ENCODE results near the gene PDE6A. TPM values are rescaled to one million over a fixed set of nuclear protein-coding genes. Genes with fewer than 3 reads are reported as not detected.
A peak's percentile ranks its signal among the peaks of the same experiment; 100 is the strongest.

Gene PDE6A
- total and polyA plus RNA-seq, 9 of the 15 experiments (the other 6 are each of a cell fraction or from before 2014, with no cell fraction given) = 0.01 to 0.04 (median 0.01) TPM; not detected in 6

DNA sequence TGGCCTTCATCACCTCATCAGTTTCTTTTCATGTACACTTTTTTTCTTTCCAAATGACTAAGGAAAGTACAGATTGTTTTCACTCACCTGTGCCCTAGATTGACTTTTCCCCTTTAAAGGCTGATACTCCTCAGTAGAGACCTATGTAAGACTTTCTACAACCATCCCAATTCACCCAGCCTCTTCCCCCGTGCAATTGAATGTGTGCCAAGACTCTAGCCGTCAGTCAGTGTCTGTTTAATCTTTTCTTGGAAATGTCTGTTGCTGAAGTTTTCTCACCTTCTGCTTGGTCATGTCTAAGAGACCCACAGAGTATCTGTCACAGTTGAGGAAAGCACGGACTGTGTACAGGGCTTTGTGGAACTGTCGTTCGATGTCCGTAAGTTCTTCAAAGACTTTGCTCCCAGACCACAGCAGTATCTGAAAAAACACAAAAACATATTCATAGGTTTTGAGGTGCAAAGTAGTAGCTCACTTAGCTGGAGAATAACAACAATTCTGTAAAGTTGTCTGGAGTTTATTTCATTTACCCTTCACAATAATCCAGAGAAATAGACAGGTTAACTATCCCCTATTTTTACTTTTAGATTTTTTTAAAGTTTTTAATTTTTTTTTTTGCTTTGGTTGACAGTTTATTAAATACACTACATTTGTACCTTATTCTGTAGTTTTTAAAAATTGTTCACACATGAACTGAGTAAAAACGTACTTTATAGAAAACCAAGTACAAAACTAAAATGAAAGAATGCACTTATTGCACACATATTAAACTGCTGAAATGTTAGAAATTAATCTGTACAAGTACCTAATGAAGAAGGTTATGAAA is 13.6 kb downstream of the PDE6A start (continued):
- TF ChIP-seq, protein P1, sequence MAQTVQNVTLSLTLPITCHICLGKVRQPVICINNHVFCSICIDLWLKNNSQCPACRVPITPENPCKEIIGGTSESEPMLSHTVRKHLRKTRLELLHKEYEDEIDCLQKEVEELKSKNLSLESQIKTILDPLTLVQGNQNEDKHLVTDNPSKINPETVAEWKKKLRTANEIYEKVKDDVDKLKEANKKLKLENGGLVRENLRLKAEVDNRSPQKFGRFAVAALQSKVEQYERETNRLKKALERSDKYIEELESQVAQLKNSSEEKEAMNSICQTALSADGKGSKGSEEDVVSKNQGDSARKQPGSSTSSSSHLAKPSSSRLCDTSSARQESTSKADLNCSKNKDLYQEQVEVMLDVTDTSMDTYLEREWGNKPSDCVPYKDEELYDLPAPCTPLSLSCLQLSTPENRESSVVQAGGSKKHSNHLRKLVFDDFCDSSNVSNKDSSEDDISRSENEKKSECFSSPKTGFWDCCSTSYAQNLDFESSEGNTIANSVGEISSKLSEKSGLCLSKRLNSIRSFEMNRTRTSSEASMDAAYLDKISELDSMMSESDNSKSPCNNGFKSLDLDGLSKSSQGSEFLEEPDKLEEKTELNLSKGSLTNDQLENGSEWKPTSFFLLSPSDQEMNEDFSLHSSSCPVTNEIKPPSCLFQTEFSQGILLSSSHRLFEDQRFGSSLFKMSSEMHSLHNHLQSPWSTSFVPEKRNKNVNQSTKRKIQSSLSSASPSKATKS (CRISPR knock-in tag; IDR thresholded peaks at IDR 0.05) = no peak
- TF ChIP-seq MXI1 (IDR thresholded peaks at IDR 0.05; ENCODE audit: low read depth, low read length) (no peak), ZKSCAN3 (CRISPR knock-in tag; IDR thresholded peaks at IDR 0.05) (no peak), NR2C1 (IDR thresholded peaks at IDR 0.05) (0 out of 2 replicates have a peak, but pooled peaks have one; percentile 1), NR2C1 (tag; IDR thresholded peaks at IDR 0.05) (no peak), CCAR2 (IDR thresholded peaks at IDR 0.05; ENCODE audit: low read depth, low read length) (no peak), ZNF175 (CRISPR knock-in tag; IDR thresholded peaks at IDR 0.05; ENCODE audit: low read depth) (no peak), SRSF7 (optimal IDR thresholded peaks at IDR 0.05; ENCODE audit: low read depth, low read length) (no peak), PHB2 (IDR thresholded peaks at IDR 0.05; ENCODE audit: low read depth) (no peak), CAMTA2 (CRISPR knock-in tag; conservative IDR thresholded peaks at IDR 0.05) (no peak), NRF1 (conservative IDR thresholded peaks at IDR 0.05 in 1 of 2, IDR thresholded peaks at IDR 0.05 in 1 of 2) (no peak; a peak in 1 of 4 replicates)
- TF ChIP-seq, protein P2, sequence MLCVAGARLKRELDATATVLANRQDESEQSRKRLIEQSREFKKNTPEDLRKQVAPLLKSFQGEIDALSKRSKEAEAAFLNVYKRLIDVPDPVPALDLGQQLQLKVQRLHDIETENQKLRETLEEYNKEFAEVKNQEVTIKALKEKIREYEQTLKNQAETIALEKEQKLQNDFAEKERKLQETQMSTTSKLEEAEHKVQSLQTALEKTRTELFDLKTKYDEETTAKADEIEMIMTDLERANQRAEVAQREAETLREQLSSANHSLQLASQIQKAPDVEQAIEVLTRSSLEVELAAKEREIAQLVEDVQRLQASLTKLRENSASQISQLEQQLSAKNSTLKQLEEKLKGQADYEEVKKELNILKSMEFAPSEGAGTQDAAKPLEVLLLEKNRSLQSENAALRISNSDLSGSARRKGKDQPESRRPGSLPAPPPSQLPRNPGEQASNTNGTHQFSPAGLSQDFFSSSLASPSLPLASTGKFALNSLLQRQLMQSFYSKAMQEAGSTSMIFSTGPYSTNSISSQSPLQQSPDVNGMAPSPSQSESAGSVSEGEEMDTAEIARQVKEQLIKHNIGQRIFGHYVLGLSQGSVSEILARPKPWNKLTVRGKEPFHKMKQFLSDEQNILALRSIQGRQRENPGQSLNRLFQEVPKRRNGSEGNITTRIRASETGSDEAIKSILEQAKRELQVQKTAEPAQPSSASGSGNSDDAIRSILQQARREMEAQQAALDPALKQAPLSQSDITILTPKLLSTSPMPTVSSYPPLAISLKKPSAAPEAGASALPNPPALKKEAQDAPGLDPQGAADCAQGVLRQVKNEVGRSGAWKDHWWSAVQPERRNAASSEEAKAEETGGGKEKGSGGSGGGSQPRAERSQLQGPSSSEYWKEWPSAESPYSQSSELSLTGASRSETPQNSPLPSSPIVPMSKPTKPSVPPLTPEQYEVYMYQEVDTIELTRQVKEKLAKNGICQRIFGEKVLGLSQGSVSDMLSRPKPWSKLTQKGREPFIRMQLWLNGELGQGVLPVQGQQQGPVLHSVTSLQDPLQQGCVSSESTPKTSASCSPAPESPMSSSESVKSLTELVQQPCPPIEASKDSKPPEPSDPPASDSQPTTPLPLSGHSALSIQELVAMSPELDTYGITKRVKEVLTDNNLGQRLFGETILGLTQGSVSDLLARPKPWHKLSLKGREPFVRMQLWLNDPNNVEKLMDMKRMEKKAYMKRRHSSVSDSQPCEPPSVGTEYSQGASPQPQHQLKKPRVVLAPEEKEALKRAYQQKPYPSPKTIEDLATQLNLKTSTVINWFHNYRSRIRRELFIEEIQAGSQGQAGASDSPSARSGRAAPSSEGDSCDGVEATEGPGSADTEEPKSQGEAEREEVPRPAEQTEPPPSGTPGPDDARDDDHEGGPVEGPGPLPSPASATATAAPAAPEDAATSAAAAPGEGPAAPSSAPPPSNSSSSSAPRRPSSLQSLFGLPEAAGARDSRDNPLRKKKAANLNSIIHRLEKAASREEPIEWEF (CRISPR knock-in tag; IDR thresholded peaks at IDR 0.05) = no peak
- TF ChIP-seq, protein P3, sequence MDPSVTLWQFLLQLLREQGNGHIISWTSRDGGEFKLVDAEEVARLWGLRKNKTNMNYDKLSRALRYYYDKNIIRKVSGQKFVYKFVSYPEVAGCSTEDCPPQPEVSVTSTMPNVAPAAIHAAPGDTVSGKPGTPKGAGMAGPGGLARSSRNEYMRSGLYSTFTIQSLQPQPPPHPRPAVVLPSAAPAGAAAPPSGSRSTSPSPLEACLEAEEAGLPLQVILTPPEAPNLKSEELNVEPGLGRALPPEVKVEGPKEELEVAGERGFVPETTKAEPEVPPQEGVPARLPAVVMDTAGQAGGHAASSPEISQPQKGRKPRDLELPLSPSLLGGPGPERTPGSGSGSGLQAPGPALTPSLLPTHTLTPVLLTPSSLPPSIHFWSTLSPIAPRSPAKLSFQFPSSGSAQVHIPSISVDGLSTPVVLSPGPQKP (CRISPR knock-in tag; IDR thresholded peaks at IDR 0.05) = no peak
- TF ChIP-seq, protein P4, sequence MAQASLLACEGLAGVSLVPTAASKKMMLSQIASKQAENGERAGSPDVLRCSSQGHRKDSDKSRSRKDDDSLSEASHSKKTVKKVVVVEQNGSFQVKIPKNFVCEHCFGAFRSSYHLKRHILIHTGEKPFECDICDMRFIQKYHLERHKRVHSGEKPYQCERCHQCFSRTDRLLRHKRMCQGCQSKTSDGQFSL (CRISPR knock-in tag; IDR thresholded peaks at IDR 0.05) = no peak
- TF ChIP-seq, protein P4 (tag; IDR thresholded peaks at IDR 0.05) = no peak
- TF ChIP-seq, protein P5, sequence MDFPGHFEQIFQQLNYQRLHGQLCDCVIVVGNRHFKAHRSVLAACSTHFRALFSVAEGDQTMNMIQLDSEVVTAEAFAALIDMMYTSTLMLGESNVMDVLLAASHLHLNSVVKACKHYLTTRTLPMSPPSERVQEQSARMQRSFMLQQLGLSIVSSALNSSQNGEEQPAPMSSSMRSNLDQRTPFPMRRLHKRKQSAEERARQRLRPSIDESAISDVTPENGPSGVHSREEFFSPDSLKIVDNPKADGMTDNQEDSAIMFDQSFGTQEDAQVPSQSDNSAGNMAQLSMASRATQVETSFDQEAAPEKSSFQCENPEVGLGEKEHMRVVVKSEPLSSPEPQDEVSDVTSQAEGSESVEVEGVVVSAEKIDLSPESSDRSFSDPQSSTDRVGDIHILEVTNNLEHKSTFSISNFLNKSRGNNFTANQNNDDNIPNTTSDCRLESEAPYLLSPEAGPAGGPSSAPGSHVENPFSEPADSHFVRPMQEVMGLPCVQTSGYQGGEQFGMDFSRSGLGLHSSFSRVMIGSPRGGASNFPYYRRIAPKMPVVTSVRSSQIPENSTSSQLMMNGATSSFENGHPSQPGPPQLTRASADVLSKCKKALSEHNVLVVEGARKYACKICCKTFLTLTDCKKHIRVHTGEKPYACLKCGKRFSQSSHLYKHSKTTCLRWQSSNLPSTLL (IDR thresholded peaks at IDR 0.05) = no peak
